C4-2B (cell line): ENCODE results near the gene HAPLN1.

Experiments
- H3K27ac ChIP-seq: fragments of 450-650 bp; 2 replicates; pipeline ENCODE4 v1.5.1; 2017
- ZFX ChIP-seq: fragments of 450-650 bp; IDR thresholded peaks from 2 replicates; pipeline ENCODE4 v1.6.1; 2017
- TF ChIP-seq, protein P1 (sequence below): fragments of 450-650 bp; conservative IDR thresholded peaks from 2 replicates; pipeline ENCODE4 v1.5.1; 2017; ENCODE audit warnings: mild to moderate bottlenecking

HAPLN1 gene

DNA sequence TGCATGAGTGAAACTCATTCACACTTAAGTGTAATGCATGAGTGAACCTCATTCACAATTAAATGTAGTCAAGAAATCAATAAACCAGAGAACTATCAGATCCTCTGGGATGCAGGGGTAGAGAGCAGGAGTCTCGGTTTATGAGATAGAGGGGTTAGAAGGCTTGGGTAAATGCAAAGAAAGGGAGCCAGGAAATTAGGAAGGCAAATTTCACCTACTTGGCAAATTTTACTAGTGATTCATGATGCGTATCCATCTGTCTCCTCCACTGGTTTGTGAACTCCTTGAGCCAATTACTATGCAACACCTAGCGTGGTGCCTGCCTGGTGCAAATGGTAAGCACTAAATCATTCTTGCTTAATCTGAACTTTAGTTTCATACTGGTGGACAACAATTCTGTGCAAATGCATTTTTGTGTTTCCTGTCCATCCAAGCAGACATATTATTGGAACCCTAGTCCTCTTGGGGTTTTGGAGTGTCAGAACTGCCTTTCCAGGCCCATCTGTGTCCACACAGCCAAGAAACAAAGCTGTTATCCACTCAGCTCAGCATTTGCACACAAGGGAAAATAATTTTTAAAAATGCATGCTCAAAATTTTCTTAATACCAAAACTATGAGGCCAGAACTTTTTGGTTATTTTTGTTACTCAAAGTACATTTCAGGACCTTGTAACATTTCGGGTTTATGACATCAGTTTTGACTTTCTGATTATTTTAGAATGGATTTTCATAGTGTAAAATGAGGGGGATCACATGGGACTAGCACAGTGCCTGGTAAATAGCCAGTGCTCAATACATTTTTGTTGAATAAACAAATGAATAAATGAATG is 5.2 kb downstream of the HAPLN1 start:
- TF ChIP-seq, protein P1, sequence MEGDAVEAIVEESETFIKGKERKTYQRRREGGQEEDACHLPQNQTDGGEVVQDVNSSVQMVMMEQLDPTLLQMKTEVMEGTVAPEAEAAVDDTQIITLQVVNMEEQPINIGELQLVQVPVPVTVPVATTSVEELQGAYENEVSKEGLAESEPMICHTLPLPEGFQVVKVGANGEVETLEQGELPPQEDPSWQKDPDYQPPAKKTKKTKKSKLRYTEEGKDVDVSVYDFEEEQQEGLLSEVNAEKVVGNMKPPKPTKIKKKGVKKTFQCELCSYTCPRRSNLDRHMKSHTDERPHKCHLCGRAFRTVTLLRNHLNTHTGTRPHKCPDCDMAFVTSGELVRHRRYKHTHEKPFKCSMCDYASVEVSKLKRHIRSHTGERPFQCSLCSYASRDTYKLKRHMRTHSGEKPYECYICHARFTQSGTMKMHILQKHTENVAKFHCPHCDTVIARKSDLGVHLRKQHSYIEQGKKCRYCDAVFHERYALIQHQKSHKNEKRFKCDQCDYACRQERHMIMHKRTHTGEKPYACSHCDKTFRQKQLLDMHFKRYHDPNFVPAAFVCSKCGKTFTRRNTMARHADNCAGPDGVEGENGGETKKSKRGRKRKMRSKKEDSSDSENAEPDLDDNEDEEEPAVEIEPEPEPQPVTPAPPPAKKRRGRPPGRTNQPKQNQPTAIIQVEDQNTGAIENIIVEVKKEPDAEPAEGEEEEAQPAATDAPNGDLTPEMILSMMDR = no peak
- no peak for TF ChIP-seq ZFX
- H3K27ac ChIP-seq = no peak overlapping the region

DNA sequence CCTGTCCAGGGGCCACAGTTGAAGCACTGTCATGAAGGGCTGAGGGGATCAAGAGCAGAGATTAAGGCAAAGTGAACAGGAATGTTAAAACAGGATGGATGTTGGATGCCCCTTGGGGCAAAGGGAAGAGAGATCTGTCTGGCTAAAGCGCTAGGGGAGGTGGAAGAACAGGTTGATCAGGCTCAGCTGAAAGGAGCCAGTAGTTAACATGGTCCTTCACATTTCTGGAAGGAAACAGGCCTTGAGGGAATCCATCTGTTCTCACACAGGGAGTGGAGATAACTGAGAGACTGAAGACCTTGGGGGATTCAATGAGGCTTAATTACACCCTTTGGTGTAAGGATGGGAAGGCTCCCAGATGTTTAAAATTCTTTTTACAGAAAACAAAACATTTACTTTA is 5.8 kb downstream of the HAPLN1 start:
- TF ChIP-seq, protein P1 = no peak
- TF ChIP-seq ZFX = no peak
- H3K27ac ChIP-seq = no peak overlapping the region

DNA sequence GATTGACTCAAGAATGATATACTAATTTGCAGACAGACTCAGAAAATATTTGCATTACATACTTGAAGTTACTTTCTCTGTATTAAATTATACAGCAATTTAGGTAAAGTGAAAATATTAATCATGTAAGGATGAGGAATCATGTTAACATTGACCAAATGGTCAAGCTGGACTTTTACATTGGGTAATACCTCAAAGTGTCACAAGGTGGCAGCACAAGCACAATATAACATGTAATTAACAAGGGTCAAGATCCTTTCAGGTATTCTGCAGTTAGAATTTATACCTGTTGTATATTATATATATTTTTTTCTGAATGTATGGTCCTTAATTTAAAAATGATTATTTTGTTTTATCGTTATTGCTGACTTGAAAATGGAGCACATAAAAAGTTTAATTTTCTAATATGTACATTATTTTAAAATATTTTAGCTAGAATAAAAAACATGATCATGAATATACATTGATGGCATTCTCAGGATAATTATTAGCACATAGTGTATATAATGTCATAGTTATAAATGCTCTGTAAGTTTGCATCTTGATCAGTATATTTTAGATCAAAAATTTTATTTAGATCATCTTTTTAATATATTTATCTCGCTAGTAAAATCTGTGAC is 8.6 kb downstream of the HAPLN1 start:
- H3K27ac ChIP-seq = no peak overlapping the region
- TF ChIP-seq ZFX = no peak
- TF ChIP-seq, protein P1 = peak; percentile 83

DNA sequence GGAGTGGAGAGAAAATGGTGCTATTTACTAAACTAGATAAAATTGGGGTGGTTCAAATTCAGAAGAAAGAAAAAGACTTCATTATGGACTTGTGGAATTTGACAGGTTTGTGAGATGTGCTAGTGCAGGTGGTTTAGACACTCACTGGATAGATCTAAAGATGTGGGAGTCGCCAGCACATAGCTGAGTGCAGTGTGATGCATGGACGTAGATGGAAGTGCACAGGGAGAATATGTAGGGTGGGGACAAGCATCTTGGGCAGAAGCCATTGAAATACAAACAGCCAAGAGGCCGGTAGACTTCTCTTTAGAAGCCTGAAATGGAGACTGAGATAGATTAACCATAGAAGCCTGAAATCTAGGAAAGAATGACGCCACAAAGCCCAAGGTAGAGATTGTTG is 10.7 kb downstream of the HAPLN1 start:
- H3K27ac ChIP-seq = no peak overlapping the region
- TF ChIP-seq, protein P1 = no peak

DNA sequence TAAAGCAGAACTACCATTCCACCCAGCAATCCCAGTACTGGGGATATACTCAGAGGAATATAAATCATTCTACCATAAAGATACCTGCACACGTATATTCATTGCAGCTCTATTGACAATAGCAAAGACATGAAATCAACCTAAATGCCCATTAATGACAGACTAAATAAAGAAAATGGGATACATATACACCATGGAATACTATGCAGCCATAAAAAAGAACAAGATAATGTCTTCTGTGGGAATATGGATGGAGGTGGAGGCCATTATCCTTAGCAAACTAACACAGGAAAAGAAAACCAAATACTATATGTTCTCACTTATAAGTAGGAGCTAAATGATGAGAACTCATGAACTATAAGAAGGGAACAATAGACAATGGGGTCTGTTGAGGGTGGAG is 12.5 kb downstream of the HAPLN1 start:
- TF ChIP-seq ZFX = no peak
- TF ChIP-seq, protein P1 = no peak

DNA sequence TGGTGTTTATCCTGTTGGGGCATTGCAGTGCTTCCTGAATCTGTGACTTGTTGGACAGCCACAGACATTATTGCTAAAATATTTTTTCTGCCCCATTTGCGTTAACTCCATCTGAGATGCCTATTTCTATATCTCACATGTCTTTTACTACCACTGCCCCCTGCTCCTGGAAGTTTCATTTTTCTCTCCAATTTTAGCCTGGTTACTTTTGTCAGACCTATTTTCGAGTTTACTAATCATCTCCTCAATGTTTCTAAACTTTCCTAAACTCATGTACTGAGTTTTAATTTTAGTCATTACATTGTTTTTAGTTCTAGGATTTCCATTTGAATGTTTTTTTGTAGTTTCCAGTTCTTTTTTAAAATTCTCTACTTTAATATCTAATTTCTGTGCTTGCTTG is 17.6 kb downstream of the HAPLN1 start:
- TF ChIP-seq, protein P1 = no peak
- TF ChIP-seq ZFX = no peak
- H3K27ac ChIP-seq = no peak overlapping the region

More for the DNA sequence above, 12.5 kb downstream of the HAPLN1 start:
- no peak overlapping the region for H3K27ac ChIP-seq

DNA sequence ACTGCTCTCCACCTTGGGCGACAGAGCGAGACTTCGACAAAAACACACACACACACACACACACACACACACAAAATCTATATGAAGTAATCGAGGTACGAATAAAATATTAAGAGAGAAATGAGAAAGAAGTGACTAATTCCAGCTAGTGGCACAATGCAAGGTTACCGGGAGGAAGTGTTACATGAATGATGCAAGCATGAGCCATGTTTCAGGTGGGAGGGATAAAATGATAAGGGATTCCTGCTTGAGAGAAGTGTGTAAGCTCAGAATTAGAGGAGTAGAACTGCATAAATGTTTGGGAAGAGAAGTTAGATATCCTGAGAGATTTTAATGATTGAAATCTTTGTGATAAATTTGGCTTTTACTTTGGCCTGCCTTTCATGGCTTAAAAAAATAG is 18.8 kb downstream of the HAPLN1 start:
- TF ChIP-seq ZFX = no peak
- TF ChIP-seq, protein P1 = no peak
- no peak overlapping the region for H3K27ac ChIP-seq
